ENCODE data around the gene FSHB. TPM values are rescaled to one million over a fixed set of nuclear protein-coding genes. Genes with fewer than 3 reads are reported as not detected.

Gene FSHB
- total and polyA plus RNA-seq, 8 donors = not detected

DNA sequence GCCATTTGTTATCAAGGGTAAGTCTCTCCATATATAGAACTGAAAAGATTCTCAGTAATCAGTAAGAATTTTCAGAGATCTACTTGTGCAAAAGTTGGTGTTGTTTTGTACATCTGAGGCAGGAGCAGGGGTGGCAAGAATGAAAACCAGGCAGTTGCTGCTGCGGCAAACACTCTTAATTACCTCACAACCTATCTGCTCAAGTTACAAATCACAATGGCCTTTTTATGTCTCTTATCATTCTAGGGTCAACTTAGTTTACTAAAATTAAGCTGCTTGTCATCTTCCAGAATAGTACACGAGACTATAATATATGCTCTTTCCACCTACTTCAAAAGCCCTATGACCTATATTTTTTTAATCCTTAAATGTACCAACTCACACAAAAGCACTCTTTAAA lies 14.3 kb upstream of the FSHB start:
- H3K36me3 ChIP-seq = no peaks in the 10 kb centered on the region
- H3K9me3 ChIP-seq = no peaks in the 10 kb centered on the region
- DNase-seq = no peak
- no peaks in the 10 kb centered on the region for H3K4me1 ChIP-seq
- no peak overlapping the region for H3K4me3 ChIP-seq
- no peak for TF ChIP-seq EP300 (IDR thresholded peaks at IDR 0.05)
- TF ChIP-seq CTCF (IDR thresholded peaks at IDR 0.05) = no peak
- TF ChIP-seq POLR2A (IDR thresholded peaks at IDR 0.05) = no peak
- WGBS, 5 donors = 10 to 39% (median 22%) methylated on average over 2 of the region's 2 CpGs
- no peaks in the 10 kb centered on the region for H3K27me3 ChIP-seq
- H3K27ac ChIP-seq = no peak overlapping the region
- intact Hi-C loops (cut with DNase I; ENCODE audit: low total_unique reads) = no loop called here

GRCh38 chr11:30218278-30218677 lies 12.5 kb upstream of the FSHB start:
- WGBS, 5 donors = 84 to 89% (median 88%) methylated on average over 4 of the region's 4 CpGs
- H3K27me3 ChIP-seq = no peaks in the 10 kb centered on the region
- TF ChIP-seq CTCF (IDR thresholded peaks at IDR 0.05) (no peak), POLR2A (IDR thresholded peaks at IDR 0.05) (no peak), POLR2AphosphoS5 (IDR thresholded peaks at IDR 0.05) (no peak), EP300 (IDR thresholded peaks at IDR 0.05) (no peak)

GRCh38 chr11:30225642-30226041 lies 5.2 kb upstream of the FSHB start:
- Histone ChIP-seq H3K4me3 (no peak overlapping the region), H3K36me3 (no peaks in the 10 kb centered on the region), H3K4me1 (no peaks in the 10 kb centered on the region), H3K27me3 (no peaks in the 10 kb centered on the region), H3K27ac (no peak overlapping the region), H3K9me3 (peaks cover 0 to 14% (median 6%) of the 10 kb centered on the region in 4 donors)
- intact Hi-C loops (cut with DNase I; ENCODE audit: low total_unique reads) = no loop called here
- TF ChIP-seq POLR2A (IDR thresholded peaks at IDR 0.05) (no peak), POLR2AphosphoS5 (IDR thresholded peaks at IDR 0.05) (no peak), EP300 (IDR thresholded peaks at IDR 0.05) (no peak), CTCF (IDR thresholded peaks at IDR 0.05) (no peak)
- no peak for DNase-seq

More at GRCh38 chr11:30218278-30218677, 12.5 kb upstream of the FSHB start:
- Histone ChIP-seq H3K36me3 (no peaks in the 10 kb centered on the region), H3K9me3 (no peaks in the 10 kb centered on the region), H3K4me3 (no peak overlapping the region), H3K27ac (no peak overlapping the region), H3K4me1 (no peaks in the 10 kb centered on the region)
- no peak for DNase-seq
- intact Hi-C loops (cut with DNase I; ENCODE audit: low total_unique reads) = no loop called here

DNA sequence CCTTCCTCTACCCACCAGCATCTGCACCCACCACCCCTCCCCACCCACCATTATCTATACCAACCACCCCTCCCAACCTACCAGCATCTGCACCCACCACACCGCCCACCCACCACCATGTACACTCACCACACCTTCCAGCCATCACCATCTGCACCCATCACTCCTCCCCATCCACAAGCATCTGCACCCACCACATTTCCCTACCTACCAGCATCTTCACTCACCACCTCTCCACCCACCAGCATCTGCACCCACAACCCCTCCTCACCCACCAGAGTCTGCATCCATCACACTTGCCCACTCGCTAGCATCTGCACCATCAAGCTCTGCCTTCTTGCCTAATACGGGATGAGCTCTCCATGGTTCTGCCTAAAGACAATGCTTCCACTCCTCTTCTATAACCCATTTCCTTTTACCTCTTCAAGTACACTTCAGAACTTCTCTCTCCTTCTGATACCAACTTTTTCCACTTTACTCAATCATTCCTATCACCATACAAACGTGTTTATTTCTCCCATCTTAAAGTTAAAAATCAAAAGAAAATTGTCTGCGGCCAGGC lies 2.4 kb upstream of the FSHB start:
- TF ChIP-seq POLR2A (IDR thresholded peaks at IDR 0.05) (no peak), POLR2AphosphoS5 (IDR thresholded peaks at IDR 0.05) (no peak), EP300 (IDR thresholded peaks at IDR 0.05) (no peak), CTCF (IDR thresholded peaks at IDR 0.05) (no peak)
- Histone ChIP-seq H3K4me1 (no peaks in the 10 kb centered on the region), H3K4me3 (no peak overlapping the region), H3K36me3 (no peaks in the 10 kb centered on the region), H3K27me3 (no peaks in the 10 kb centered on the region), H3K27ac (no peak overlapping the region), H3K9me3 (peaks cover 0 to 14% (median 6%) of the 10 kb centered on the region in 4 donors)
- WGBS, 5 donors = 85 to 91% (median 86%) methylated on average over 5 of the region's 5 CpGs
- intact Hi-C loops (cut with DNase I; ENCODE audit: low total_unique reads) = no loop called here
- DNase-seq = no peak
